GM21825 (cell line): ENCODE data around the gene CREM.
A peak's percentile ranks its signal among the peaks of the same experiment; 100 is the strongest.

Experiments used
- ATAC-seq: cut with Tn5 transposase; IDR thresholded peaks from one replicate; pipeline ENCODE4 v1.9.1; 2021; ENCODE audit warnings: mild to moderate bottlenecking, moderate library complexity; ENCODE audit not compliant: unreplicated experiment

The CREM gene

DNA sequence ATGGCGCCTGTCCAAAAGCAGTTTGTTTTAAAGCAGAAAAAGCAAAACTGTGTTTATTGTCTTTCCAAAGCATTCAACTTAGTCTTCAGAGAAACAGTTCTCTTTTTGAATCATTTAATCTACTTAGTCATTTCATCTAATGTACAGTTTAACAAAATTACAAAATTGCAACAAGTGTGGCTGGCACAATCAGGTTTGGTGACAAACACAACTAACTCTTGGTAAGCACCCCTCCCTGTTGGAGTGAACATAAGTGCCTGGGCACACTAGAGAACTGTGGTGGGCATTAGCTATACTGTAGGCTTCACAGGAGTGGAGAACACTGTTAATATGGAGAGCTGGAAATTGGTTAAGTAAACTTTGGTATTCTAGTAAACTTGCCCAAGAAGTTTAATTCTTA lies 6.9 kb downstream of the CREM start:
- ATAC-seq, result no peak

DNA sequence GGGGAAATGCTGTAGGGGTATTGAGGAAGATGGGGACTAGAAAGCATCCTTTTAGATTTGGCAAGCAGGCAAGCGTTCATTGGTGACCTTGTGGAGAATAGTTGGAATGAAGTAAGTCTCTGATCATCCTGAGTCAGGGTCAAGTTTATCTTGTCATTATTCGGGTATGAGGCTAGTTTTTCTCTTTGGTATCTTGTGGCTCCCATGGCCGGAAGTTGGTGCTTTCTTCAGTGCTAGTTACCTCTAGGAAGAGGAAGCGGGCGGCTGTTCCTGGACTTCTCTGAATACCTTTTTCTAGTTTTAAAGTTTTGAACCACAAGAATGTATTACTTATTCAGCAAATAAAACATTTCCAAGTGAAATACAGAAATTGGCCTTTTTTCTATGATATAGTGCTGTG lies 9.2 kb downstream of the CREM start:
- no peak for ATAC-seq

DNA sequence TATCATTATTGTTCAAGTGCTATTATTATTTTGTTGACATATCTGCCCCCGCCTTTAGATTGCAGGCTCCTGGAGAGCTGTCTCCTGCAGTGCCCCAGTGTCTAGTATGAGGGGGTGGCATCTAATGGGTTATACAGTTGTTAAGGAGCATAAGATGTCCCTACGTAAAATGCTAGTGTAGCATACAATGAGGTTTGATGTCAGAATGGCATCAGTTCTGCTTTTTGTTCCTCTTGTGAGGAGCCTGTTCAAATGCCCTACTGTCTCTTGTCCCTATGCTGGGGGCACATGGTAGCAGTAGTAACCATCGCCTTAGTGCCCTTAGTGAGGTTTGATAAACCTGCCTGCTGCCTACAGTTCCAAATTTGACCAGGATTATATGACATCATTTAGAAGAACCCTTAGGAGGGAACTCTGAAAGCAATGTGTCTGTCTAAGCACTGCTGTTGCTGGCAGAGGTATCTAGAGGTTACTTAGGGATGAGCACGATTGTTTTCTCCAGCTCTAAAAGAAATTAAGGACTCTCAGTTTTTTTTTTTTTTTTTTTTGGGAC lies 9.7 kb downstream of the CREM start:
- ATAC-seq, result peak; percentile 49

DNA sequence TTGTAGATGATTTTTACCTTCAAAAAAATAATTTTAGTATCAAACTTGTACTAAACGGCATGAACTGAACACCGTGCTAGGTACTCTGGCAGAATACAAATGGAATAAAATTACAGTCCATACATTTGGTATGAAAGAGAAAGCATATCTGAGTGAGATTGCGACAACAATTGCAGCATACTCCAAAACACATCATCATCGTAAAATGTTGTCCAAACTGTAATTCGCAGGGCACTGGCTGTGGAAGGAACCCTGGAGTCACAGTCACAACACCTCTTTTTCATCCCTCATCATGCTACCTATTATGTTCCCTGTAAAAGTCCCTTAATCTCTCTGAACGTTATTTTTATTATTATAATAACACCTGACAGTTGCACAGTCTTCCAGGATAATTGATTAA lies 13.5 kb downstream of the CREM start:
- no peak for ATAC-seq

DNA sequence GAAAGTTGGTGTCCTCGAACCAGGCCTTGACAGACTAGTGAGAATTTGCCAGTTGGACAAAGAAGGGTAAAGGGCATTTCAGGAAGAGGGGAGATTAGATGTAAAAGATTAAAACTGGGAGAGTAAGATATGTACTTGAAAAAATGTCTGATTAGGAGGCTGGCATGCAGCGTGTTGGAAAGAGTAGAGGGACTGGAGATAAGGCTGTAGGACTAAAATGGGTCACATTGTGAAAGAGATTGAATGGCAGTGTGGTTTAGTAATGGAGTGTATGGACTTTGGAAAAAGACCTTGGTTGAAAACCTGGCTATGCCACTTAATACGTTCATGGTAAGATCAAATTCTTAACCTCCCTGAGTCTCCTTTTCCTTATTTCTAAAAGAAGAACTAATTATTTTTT lies 14.1 kb downstream of the CREM start:
- no peak for ATAC-seq

DNA sequence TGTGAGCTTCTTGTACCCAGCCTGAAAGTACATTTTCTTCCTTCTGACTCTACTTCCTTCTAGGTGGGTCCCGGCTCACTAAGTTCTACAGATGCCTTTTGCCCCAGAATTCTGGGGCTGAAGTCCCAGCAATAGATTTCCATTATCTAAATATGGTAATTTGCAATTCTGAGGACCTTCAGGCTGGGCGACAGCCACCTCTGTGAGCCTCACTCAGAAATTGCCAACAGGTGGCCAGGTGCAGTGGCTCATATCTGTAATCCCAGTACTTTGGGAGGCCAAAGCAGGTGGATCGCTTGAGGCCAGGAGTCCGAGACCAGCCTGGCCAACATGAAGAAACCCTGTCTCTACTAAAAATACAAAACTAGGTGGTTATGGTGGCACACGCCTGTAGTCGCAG lies 23.7 kb downstream of the CREM start:
- no peak for ATAC-seq

DNA sequence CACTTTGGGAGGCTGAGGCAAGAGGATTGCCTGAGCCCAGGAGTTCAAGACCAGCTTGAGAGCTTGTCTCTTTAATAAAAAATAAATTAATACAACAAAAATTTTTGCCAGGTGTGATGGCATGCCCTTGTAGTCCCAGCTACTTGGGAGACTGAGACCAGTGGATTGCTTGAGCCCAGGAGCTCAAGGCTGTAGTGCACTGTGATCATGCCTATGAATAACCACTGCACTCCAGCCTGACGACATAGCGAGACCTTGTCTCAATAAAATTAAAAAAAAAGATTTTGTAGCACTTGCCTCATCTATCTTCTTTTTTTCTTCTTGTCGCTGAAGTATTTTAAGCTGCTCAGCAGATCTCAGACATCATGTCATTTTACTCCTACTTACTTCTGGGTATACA lies 26.3 kb downstream of the CREM start:
- ATAC-seq, result no peak

GRCh38 chr10:35153716-35154115 lies 27.1 kb downstream of the CREM start:
- no peak for ATAC-seq

- no peak for ATAC-seq
Measured at GRCh38 chr10:35160743-35161142, 34.1 kb downstream of the CREM start.

DNA sequence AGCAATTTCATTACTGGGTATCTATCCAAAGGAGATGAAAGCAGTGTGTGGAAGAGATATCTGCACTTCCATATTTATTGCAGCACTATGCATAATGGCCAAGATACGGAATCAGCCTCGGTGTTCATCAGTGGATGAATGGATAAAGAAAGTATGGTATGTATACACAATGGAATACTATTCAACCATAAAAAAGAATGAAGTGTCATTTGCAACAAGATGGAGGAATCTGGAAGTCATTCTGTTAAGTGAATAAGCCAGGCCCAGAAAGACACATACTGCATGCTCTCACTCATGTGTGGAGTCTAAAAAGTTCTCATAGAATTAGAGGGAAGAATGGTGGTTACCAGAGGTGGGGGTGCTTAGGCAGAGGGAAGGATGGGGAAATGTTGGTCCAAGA lies 35.3 kb downstream of the CREM start:
- no peak for ATAC-seq

GRCh38 chr10:35165136-35165535 lies 38.5 kb downstream of the CREM start:
- ATAC-seq, result no peak

DNA sequence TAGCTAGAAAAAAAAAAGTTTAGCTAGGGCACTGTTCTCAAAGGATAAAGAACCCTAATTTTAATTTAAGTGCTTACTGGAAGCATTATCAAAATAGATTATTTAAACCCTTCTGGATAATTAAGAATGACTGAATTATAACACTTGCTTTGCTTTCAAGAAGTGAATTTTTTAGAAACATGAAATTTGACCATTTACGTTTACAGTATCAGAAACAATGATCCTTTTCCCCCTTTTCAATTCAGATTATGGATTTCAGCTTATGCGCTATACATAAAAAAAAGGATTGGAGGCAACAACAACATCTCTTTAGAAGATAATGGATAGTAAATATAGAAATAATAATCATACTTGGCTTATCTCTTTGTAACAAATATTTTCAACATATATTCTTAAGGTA lies 39.2 kb downstream of the CREM start:
- no peak for ATAC-seq

GRCh38 chr10:35166607-35167006 lies 40.0 kb downstream of the CREM start:
- no peak for ATAC-seq

- ATAC-seq, result no peak
Measured at GRCh38 chr10:35167342-35167741, 40.7 kb downstream of the CREM start.

GRCh38 chr10:35172146-35172545 lies 45.5 kb downstream of the CREM start:
- no peak for ATAC-seq

GRCh38 chr10:35172574-35172973 lies 45.9 kb downstream of the CREM start:
- ATAC-seq, result no peak

DNA sequence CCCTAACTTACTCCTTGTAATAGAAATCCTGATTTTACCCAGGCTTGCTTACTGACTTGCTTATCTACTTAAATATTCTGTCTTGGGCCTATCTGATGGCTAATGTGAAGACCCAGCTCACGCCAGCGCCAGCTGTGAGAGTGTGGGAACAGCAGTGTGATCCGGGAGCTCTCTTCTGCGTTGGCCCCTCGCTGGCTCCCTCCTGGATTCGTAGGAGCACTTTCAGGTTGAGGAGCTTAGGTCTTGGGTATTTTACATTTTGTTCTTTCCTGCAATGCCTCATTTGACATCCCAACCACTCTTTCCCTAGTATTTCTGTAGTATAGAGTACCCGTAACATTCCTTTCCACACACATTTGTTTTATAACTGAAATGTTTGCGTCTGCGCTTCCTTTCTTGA lies 51.7 kb downstream of the CREM start:
- no peak for ATAC-seq

DNA sequence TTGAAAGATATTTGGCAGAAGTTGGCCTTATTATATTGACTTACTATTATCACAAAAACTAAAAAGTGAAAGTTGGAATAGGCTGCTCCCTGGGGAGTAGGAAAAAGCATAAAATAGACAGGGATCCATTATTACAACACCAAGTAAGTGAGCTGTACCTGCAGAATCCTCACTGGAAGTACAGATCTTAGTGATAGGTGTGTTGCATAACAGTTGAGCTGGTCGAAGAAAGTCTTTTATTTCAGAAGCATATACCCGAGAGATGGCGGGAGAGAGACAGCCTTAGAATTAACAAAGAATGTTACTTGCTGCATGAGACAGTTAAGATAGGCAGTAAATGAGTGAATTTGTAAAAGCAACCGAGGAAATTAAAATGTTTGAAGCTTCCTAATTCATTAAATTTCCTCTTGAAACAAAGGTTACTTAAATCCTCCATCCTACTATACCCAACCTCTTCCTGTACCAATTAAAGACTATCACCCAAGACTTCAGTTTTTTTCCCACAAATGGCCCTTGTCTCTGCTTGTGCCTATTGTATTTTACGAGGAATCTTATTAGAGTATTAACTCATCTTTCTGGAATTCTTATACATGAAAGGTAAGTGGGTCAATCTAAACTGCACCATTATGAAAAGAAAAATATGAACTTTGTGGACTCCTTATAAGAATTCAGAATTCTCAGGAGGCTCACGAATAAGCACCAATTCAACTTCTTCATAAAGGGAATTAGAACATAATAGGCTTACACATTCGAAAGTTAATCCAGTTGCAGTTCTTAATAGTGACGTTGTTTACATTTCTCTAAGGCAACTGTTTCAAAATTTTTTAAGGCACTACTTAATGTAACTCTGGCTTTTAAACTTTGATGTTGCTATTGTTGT lies 56.2 kb downstream of the CREM start:
- no peak for ATAC-seq

GRCh38 chr10:35184527-35185171 lies 58.0 kb downstream of the CREM start:
- peak; percentile 48 for ATAC-seq

DNA sequence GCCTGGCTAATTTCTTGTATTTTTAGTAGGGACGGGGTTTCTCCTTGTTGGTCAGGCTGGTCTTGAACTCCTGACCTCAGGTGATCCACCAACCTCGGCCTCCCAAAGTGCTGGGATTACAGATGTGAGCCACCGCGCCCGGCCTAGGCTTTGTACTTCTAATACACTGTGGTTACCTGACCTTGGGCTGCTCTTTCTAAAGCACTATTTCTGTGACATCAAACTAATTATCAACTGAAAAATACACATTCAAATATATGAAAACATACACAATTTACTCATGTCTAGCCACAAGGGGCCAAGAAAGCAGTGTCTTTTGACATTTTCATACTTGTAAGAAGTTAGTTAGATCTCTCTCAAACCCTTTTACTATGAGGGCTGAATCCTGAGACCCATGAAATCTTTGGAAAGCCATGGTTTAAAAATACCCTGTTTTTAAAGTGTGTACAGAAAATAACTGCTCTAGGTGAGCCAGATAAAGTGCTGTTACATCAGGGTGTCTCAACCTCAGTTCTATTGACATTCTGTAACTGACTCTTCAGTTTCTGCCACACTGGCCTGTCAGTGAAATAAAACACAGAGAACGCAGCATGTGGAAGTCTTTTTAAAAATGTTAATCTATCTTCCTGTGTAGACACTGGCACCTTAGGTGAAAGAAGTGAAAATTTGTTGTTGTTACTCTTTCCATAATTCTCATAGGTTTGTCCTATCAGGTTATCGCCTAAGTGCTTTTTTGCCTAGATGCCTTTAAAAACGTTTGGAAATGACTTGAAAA lies 58.8 kb downstream of the CREM start:
- peak; percentile 58 for ATAC-seq

GRCh38 chr10:35188954-35189353 lies 62.3 kb downstream of the CREM start:
- no peak for ATAC-seq
